ENCODE data around the gene KTN1.

KTN1 gene

DNA sequence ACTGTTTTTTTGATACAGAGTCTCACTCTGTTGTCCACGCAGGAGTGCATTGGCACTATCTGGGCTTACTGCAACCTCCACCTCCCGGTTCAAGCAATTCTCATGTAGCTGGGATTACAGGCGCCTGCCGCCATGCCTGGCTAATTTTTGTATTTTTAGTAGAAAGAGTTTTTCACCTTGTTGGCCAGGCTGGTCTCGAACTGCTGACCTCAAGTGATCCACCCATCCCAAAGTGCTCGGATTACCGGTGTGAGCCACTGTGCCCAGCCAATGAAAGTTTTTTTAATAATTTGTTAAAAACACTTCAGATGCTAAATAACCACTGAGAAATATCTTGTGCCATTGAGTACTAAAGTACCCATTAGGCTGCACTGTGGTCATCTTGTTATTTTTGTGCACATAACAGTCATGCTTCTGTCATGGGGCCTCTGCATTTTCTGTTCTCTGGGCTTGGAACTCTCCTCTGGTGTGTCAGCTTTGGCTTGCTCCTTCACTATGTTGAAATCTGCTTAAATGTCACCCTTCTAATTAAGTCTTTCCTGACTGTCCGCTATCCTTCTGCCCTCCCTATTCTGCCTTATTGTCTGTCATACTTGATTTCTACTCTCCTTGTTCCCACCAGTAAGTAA, 105.1 kb downstream of the KTN1 start:
- no peak for DNase-seq

DNA sequence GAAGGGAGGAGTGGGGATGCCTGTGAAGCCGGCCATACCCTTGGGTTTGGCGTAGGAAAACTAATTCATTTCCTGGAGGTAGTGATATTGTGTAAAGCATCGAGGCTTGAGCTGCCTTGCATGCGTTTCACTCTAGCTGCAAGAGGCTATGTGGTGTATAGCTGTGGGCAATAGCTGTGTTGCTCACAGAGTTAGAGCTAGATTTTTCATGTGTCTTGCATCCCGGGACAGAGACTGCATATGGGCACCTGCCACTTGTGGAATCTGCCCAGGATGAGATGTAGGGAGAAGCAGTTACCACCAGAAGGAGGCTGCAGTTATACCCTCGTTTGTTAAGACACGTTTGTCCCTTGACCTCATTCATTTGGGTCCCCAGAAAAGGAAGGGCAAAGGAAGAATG, 106.7 kb downstream of the KTN1 start:
- DNase-seq: no peak

DNA sequence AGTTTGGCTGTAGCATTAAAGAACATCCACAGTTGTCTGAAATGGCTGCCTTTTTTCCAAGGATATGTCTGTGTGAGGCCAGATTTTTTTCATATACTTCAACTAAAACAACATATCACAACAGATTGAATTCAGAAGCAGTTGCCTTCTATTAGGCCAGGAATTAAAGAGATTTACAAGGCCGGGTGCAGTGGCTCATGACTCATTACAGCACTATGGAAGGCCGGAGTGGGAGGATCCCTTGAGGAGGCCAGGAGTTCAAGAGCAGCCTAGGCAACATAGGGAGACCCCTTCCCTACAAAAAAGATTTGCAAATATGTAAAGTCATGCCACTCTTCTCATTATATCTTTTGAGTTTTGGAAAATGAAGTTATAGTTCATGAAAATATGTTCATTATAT, 108.6 kb downstream of the KTN1 start:
- no peak for DNase-seq

DNA sequence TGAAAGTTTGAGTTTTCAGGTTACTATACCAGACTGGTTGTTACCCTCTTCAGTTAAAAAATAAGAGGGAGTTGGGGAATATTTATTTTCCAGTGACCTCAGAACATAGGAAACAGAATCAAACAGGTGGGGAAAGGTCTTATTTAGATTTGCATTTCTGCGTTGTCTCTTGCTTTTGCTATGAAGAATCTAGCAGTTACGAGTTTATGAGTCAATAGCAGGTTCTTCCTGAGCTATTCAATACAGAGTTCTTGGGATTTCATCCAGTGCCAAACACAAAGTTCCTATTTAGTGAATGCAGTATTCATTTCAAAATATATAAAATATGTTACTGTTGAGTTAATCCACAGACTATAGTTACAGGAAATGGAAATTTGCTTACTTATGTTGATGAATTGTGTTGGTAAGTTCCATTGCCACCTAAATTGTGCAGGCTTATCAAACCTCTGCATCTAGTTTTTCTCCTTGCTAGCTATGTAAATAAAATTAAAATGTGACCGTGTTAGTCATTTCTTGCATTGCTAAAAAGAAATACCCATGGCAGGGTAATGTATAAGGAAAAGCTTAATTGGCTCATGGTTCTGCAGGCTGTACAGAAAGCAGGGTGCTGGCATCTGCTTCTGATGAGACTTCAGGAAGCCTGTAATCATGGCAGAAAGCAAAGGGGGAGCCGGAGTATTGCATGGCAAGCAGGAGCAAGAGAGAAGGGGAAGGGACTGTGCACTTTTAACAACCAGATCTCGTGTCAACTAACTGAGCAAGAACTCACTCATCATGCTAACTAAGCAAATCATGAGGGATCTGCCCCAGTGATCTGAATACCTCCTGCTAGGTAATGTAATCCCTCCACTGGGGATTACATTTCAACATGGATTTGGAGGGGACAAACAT, 110.2 kb downstream of the KTN1 start:
- no peak for DNase-seq

DNA sequence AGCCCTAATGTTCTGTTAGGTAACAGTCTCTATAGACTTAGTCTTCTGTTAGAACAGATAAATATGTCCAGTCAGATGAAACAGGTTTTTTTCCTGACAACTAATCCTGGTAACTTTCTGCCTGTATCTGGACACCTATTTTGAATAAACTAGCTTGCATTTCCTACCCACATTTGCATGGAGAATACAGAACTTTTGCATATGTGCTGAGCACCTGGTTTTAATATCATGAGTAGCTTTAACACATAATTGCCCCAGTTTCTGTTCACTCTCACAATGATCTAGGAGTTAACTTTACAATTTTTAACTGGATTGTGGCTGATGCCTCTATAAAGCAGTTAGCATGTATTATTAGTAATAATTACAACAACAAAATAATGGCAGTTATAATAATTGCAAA, 111.7 kb downstream of the KTN1 start:
- no peak for DNase-seq

DNA sequence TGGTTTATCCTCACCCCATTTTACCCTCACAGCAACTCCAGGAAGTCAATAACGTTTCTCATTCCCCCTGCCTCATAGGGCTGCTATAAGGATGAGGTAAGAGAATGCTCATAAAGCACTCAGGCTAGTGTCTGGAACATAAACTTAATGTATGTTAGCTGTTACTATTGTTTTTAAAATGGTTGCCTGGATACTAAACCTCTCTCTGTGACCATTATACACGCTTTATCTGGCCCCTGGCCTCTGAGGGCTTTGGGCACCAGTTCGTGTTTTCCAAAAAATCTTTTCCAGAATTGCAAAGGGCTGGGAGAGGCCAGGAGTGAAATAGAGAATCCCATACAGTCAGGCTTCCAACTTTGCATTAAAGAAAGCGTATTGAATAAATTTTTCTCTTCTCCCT, 113.9 kb downstream of the KTN1 start:
- DNase-seq: no peak

DNA sequence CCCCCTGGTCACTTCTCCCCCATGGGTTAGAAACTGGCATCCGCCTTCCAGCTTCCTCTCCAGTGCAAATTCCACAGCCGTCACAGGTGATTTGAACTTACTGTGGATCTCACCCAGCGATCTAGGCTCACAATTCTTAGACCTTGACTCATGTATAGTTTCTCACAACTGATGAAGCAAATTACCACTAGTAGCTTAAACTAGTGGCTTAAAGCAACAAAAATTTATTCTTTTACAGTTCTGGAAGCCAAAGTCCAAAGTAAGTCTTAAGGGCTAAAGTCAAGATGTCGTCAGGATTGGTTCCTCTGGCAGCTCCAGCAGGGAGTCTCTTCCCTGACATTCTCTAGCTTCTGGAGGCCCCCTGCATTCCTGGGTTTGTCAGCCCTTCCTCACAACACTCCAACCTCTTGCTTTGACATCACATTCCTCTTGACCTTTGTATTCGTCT, 117.4 kb downstream of the KTN1 start:
- DNase-seq: no peak

DNA sequence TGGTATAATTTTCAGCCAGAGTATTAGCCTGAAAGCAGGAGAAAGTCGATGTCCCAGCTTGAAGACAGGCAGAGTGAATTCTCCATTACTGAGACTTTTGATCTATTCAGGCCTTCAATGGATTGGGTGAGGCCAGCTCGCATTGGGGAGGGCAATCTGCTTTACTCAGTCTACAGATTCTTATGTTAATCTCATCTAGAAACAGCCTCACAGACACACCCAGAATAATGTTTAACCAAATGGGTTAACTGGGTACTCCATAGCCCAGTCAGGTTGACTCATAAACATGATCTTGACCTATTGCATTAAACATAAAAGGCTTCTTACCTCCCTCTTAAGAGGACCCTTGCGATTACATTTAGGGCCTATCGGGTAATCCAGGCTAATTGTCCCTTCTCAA, 118.0 kb downstream of the KTN1 start:
- no peak for DNase-seq

DNA sequence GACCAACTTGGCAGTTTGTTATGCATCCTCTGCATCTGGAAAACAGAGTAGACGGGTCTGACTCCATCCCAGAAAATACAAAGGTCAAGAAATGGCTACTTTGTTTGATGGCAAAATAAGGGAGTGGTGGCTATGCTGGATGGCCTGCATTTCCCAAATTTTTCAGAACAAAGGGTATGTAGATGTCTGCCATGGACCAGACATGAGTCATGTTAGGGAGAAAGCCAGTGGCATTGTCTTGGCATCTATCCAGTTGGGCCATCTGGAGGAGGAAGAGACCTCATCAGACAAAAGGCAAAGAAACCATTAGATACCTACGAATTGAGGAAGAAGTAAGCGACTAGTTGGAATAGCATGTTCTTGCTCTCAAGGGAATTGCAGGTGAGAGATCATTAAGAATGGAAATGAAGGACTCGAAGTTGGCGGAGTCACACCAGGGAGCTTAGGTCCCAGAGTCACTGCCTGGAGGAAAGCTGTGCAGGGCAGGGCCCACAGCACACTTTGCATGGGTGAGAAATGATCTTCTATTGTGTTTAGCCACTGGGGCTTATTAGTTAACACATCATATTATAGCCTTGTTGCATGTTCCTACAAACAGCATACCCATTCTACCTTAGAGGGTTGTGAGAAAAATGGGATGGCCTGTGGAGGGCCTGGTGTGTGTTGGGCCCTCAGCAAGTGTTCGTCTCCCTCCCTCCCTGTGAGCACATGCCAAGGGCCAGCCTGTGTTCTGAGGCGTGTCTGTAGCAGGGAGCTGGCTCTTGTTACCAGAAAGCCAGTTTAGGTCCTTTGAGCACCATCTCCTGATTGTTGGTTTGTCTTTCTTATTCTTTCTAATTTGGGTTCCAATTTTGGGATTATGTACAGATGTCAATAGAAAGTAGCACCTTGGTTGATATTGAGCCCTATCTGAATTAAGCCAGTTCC, 119.4 kb downstream of the KTN1 start:
- DNase-seq: no peak

DNA sequence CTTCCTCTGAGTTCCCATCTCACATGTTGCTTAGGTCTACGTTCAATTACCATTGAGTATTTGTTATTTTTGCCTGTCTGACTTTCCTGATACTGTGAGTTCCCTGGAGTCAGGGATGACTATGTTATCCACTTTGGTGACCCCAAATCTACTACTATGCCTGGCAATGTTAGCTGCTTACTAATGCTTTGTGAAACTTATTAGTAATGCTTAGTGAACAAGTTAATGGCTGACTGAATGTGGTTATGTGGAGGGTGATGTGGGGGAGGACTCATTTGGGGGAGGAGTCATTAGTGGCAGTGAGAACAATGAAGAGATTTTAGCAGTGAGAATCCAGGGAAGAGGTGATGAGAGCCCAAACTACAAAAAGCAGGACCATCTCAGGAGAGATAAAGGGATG, 121.6 kb downstream of the KTN1 start:
- no peak for DNase-seq

DNA sequence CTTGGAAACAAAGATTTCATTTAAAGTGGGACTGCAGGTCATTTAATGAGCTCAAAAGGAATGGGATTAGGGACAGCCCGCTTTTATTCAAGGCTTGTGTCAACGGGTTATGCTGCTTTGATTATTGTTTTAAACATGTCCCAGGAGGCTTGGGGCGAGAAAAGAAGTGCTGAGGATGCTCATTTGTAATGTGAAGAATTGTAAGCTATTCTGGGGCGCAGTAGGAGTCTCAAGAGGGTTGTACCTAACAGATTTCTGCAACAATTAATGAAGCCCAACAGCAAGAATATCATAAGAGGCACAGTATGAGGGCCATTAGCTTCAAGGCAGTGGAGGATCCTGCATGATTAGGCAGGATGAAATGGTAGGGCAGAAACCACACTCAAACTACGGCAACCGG, 122.5 kb downstream of the KTN1 start:
- DNase-seq: no peak

DNA sequence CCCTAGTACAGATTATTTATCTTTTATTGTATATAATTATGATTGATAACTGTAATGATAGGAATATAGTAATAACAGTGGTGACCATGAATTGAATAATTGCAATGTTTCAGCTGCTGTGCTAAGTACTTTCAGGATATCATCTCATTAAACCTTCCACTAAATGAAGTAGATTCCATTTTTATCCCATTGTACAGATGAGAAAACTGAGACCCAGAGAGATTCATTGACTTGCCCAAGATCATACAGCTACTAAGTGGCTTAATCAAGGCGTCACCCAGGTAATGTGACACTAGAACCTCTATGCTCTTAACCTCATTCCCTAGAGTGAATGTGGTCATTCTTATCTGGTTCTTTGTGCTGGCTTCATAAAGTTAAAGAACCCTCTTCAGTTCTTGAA, 124.6 kb downstream of the KTN1 start:
- DNase-seq: no peak

DNA sequence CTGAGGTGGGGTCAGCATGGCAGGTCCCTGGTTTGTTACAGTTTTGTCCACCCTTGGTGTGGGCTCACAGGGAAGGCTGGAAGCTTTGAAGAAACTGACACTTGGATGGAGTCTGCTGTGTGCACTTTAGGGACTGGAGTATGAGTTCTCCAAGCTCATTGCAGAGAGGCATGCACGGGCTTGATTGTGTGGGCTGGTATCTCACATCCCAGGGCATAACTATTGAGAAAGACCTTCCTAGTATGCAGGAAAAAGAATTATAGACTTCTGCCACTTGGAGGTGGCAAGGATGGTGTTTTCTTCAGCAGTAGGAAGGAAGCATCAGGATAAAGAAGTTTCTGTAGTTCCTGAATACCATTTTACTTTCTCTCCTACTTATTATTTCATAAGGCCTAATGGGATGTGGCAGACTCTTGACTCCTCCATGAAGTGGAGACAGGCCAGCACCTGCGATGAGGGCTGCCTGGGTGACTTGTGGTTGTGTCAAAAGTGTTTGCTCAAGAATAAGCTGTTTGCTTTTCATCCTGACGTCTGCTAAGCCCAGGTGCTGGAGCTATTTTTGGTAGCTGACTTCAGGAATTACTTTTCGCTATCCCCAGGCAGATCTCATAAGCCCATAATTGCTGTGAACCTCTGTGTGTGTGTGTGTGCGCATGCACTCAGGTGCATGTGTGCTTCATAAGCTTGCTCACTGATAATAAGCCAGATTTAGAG, 125.8 kb downstream of the KTN1 start:
- peak; percentile 87 for DNase-seq

DNA sequence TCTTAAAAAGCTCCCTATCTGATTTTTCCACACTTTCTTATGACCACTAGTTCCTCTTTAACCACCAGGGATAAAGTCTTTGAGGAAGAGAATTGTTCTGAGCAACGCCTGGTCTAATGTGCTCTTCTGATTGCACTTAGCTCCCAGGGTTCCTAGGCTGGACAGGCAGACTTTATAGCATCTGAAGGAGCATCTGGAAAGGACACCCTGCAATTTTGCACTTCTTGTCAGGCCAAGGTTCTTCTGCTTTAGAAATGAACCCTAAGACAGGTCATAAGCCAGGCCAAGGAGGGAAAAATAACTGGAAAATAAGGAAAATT, 126.3 kb downstream of the KTN1 start:
- DNase-seq: no peak

DNA sequence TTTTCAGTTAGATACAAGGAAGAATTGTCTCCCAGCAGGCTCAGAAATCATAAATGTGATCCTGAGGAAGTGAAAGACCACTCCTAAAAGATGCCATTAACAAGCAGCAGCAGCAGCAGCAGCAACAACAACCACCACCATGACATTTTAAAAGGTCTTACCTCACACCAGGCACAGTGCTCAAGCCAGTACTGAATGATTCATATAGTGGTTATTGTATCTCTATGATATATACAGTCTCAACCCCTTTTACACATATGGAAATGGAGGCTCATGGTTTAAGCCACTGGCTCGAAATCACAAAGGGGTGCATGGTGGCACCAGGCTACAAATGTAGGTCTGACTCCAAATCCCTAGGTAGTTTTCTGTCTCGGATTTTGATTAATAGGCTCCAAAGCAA, 126.9 kb downstream of the KTN1 start:
- no peak for DNase-seq

DNA sequence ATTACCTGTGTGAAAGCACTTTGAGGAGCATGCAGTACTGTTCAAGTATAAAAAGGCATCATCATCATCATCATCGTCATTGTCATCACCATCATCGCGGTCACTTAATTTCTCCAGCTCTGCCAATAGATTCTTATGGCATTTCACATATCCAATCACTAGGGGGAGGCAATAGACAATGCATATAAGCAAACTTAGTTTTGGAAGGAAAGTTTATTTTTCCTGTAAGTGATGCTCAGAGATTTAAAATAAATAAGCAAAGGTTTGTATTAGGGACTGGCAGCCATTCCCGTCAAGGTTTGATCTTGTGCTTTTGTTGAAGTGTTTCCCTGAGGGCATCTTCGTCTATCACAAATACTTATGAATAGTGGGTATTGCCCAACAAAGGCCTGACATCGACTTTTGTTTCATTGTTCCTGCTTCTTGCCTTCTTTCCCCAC, 127.4 kb downstream of the KTN1 start:
- no peak for DNase-seq

DNA sequence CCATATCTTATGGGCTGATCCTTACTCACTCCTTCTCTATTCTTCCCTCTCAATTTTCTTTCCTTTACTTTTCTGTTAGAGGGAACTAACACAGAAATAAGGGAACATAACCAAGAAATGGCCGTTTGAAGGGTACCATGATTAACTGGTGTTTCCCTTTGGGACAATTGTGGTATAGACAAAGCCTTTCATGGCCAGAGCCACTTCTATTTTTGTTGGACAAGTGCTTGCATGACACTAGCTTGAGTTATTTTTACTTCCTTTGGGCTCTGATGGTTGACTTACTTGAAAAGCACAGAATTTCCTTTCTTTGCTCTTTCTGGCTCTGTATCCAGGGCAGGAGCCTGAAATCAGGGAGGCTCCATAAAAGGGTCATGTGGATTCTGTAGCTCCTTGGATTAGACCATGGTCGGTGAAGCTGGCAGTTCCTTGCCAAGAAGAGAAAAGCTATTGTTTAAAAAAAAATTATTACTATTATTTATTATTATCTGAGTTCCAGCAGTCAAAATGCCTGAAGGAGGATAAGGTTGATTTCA, 130.6 kb downstream of the KTN1 start:
- no peak for DNase-seq

DNA sequence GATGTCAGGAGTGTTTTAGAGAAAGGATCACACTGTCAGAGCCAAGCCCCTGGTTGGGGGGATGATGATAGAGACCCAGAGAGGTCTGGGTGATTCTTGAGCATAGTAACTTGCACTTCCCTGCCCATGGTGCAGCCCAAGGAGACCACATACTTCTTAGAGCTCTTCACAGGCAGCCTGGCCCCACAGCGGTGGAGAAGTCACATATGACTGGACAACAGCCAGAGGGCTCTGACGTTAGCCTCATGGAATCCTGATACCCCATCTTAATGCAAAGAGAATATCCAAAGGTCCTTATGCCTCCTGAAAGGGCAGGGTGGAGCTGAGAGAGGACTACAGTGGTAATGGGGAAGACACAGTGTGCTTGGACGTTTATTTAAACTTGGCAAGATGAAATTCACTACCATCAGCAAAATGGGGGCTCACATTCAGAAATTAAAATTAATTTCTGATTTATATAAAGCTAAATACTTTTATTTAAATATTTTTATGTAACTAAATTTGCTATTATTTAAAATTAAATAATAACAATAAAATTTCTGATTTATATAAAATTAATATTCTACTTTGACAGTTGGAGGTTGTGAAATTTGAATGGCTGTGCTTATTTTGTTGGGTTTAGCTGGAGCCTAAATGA, 131.3 kb downstream of the KTN1 start:
- no peak for DNase-seq

DNA sequence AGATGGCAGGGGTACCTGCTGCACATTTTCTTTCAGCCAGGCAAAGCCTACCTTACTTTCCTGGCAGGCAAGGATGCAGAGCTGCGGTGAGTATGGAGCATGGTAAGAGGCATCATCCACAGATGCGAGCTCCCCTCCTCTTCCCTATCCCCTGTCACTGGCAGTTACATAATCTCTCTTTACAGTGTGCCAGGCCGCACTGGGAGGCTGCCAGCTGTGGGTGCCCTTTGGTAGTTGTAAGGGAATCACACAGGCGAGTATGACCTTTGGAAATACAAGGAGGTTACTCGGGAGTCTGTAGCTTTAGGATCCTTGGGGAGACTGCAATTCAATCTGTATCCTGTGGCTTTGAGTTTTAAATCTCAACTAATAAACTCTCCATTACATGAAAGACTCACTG, 132.5 kb downstream of the KTN1 start:
- DNase-seq: no peak

DNA sequence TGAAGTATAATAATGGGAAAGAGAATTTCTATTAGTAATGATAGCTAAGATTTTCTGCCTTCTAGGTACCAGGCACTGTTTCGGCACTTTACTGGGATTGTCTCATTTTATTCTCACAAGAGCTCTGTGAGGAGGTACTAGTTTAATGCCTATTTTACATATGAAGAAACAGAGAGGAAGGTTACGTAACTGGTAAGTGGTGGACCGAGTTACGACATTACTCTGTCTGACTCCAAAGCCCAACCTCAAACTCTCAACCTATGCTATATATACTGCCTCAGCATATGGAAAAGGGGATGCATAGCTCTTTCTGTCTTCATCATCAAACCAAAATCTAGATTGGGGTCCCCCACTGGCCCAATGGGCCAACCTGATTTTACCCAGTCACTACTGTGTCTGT, 133.5 kb downstream of the KTN1 start:
- DNase-seq: no peak

DNA sequence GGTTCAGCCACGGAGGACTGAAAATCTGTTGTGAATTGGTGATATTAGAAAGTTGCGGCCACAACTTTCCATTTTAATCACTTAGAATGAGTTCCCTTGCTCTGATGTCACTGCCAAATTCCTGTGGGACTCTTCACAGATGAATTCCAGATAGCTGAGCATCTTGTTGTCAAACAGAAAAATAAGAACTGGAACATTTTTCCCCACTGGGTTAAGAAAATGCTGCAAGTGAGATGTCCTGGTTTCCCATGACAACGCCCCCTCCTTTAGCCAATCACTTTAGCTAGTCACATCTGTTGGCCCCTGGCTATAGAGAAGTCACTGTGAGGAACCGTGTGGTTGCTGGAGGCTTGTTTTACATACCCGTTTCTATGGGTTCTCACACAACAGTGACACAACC, 135.9 kb downstream of the KTN1 start:
- DNase-seq: no peak

DNA sequence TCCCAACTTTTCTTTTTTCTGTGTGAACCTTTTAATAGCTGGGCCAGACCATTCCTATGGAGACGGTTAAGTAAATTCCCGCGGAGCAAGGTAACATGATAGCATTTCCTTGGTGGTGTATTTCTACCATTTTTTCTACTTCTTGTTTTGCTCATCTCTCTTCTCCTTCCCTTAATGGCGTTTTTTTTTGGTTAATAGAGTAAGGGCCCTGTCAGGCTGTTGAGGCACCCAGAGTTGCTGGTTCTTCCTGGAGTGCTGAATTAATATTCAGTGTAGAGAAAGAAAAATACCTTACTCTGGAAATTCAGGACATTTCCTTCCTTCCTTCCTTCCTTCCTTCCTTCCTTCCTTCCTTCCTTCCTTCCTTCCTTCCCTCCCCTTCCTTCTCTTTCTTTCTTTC, 137.6 kb downstream of the KTN1 start:
- DNase-seq: no peak

Measured in NCI-H774 (cell line).